ENCODE measurements around the gene ERVFRD-1.
"Not testable (repeated sequence)": the region's sequence is repeated elsewhere in the genome, so short reads cannot be mapped to it uniquely, and the experiment has no call there.

Gene ERVFRD-1

DNA sequence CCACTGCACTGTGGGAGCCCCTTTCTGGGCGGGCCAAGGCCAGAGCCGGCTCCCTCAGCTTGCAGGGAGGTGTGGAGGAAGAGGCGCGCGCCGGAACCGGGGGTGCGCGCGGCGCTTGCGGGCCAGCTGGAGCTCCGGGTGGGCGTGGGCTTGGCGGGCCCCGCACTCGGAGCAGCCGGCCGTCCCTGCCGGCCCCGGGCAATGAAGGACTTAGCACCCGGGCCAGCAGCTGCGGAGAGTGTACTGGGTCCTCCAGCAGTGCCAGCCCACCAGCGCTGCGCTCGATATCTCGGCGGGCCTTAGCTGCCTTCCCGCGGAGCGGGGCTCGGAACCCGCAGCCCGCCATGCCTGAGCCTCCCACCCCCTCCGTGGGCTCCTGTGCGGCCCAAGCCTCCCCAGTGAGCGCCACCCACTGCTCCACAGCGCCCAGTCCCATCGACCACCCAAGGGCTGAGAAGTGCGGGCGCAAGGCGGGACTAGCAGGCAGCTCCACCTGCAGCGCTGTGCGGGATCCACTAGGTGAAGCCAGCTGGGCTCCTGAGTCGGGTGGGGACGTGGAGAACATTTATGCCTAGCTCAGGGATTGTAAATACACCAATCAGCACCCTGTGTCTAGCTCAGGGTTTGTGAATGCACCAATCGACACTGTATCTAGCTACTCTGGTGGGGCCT lies 24.2 kb downstream of the ERVFRD-1 start:
- DNase-seq, result not testable (repeated sequence)

DNA sequence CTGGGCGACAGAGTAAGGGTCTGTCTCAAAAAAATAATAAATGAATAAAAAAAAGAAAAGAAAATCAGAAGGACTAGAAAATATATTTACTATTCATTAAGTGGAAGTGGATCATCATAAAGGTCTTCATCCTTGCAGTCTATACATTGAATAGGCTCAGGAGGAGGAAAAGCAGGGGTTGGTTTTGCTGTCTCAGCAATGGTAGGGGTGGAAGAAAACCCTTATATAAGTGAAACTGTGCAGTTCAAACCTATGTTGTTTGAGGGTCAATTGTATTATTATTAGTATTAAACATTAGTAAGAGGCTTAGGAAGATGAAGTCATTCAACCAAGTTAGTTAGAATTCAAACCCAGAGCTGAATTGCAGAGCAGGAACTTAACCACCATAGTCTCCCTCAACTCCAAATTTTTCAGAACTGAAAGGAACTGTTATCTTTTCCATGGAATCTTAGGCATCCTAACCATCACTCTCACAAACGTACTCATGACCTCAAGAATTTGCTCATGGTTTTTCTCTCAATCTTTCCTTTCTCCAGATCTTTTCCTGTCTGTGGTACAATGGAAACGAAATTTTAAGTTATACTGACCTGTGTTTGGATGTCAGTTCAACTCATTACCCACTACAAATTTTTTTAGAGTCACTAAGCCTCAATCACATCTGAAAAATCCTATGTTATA lies 25.6 kb downstream of the ERVFRD-1 start:
- DNase-seq, result no peak

GRCh38 chr6:11083956-11084355 lies 27.6 kb downstream of the ERVFRD-1 start:
- no peak for DNase-seq

GRCh38 chr6:11083491-11083890 lies 28.0 kb downstream of the ERVFRD-1 start:
- DNase-seq, result no peak

DNA sequence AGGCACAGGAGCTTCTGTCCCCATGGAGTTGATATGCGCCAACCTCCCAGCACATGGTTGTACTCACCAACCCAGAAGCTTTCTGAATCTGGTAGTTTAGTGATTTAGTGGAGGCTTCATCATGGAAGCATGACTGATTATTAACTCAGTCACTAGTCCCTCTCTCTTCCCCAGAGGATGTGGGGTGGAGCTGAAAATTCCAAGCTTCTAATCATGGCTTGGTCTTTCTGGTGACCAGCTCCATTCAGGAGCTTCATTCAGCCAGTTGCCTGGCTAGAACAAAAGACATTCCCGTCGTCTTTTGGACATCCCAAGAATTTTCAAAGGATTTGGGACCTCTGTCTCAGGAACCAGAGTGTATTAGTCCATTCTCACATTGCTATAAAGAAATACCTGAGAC lies 31.2 kb downstream of the ERVFRD-1 start:
- DNase-seq, result no peak

GRCh38 chr6:11078266-11078665 lies 33.3 kb downstream of the ERVFRD-1 start:
- no peak for DNase-seq

DNA sequence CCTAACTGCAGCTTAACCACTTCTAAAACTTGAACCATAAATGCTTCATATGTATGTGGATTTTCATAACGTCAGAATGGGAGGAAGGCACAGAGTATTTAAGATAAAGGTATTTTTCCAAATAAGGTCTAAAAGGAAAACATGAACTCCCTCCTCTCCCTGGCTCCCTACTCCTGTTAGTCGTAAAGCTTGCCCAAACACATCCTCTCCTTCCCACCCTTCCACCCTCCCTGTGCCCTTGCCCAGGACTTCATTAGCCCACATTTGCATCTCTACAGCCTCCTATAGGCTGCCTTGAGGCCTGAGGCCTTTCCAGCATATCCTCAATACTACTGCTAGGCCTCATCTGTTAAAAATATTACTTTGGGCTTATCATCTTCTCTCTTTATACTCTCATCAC lies 35.0 kb downstream of the ERVFRD-1 start:
- no peak for DNase-seq

- DNase-seq, result no peak
Observed at GRCh38 chr6:11072101-11072500, 39.4 kb downstream of the ERVFRD-1 start.

- DNase-seq, result no peak
Observed at GRCh38 chr6:11069760-11070159, 41.8 kb downstream of the ERVFRD-1 start.

DNA sequence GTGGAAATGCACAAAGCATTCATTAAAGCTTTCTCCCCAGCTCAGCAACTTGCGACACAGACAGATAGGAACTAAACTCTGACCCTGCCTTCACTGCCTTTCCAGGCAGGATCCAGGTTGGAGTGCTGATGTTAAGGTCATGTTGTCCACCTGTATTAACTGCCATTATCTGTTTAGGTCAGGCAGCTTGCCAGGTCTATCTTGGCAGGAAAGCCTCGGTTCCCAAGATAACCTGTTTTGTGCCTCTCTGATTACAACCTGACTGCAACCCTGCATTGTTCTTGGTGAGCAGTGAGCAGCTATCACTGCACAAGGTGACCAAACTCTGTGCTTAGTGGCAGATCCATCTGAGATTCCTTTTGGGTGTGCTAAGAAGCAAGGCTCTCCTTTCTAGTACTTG lies 44.2 kb downstream of the ERVFRD-1 start:
- DNase-seq, result no peak

DNA sequence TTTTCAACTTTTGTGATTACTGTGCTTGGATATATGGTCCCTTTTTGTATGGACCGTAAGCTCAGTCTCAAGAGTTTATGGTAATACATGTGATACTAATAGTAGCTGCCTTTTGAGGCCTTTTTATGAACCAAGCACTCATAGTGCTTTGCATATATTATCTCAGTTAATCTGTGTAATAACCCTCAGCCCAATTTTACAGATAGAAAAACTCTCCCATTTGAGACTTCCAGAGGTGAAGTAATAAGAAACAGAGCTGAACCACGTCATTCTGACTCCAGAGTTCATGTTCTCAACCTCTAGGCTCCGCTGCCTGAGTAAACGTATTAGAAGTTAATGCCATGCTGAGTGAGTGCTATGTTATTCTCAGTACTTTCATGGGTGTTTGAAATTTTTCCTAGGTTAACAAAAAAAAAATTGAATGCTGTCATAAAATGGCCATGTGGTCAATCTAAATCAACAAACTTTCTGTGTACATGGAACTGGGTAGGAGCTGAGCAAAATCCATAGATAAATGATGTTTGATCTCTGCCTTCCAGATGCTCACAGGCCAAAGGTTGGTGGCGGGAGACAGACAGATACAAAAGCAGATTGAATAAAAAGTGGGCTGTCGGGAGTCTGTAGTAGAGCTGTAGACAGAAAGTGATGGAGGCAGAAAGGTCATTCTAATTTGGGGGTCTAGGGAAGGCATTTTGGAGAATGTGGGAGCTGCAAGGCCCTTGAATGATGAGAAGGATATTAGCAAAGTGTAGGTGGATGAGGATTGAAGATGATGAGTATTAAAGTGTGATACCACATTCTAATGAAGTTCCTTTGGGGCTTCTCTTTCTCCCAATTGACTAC lies 44.8 kb downstream of the ERVFRD-1 start:
- DNase-seq, result no peak

DNA sequence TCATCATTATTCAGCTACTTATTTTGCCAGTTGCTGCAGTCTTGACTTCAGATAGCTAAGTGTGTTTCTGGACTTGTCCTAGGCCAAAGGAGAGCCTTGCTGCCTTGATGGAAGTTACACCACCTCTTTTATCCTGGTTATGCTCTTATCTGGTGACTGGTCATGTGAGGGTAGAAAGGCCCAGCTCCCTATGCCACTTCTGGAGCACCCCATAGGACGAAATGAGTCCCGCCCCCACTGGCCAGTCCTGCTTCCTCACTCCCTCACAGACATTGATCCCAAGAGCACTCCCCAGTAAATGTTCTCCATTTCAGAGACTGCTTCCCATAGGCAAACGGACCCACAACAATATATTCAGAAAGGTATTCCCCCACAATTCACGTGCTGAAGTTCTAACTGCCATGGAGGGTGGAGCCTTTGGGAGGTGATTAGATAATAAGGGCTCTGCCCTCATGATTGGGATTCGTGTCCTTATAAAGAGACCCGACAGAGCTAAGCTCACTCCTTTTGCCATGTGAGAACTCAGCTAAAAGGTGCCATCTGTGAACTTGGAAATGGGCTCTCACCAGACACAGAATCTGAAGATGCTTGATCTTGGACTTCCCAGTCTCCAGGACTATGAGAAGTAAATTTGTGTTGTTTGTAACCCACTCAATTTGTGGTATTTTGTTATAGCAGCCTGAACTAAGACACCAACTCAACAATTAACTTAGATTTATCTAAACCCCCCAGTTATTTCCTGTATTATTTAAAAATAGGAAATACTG lies 45.9 kb downstream of the ERVFRD-1 start:
- no peak for DNase-seq

DNA sequence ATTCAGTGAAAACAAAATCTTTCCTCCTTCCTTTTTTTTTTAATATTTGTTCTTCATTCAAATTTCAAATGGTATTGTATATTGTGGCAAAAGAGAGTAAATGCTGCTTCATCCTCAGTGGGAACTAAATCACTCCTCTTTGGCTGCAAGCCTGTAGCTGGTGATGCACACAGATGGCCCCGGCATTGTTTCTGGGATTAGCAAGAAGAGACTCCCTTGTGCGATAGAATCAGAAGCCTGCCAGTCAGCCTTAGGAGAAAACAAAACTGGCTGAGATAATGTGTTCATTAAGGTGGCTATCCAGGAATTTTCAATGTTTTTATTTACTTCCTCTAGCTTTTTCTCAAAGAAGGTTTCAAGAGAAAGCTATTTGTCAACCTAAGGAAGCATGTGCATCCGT lies 46.7 kb downstream of the ERVFRD-1 start:
- DNase-seq, result no peak

DNA sequence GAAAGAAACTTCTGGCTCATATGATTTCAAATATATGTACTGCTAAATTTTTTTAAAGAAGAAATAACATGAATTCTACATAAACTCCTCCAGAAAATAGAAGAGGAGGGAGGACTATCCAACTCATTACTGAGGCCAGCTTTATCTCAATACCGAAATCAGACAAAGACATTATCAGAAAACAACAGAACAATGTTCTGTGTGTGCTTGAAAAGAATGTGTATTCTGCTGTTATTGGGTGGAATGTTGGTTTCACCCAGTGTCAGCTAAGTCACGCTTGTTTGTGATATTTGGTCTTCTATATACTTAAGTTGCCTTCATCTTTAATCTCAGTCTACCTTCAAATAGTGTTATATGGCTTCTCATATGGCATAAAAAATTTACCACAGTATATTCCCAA lies 48.8 kb downstream of the ERVFRD-1 start:
- no peak for DNase-seq

DNA sequence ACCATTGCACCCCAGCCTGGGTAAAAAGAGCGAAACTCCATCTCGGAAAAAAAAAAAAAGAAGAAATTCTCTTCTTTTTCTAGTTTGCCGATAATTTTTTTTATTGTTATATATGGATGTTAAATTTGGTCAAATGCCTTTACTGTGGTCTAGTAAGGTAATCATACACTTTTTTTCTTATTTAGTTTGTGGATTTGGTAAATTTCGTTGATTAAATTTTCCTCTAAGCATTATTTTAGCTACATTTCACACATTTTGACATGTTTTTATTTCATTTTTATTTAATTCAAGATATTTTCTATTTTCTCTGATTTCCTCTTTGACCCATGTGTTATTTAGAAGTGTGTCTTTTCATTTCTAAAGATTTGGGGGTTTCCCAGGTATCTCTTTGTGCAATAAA lies 49.4 kb downstream of the ERVFRD-1 start:
- no peak for DNase-seq

GRCh38 chr6:11058406-11058805 lies 53.1 kb downstream of the ERVFRD-1 start:
- DNase-seq, result no peak

DNA sequence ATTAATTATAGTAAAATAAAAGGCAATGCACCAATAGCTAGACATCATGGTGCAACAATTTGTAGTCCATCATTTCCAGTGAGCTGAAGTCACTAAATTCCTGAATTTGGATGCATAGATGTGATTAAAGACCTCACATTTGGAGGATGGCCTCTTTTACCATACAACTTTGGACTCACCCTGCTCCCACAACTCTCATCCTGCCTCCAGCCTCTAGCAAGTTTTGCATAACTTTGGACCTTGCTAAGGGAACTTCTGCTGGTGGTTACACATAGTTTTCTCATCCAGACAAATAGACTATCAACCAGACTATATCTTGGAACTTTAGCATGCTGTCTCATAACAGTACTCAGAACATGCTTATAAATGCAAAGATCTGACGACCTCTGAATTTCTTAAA lies 54.7 kb downstream of the ERVFRD-1 start:
- DNase-seq, result no peak

DNA sequence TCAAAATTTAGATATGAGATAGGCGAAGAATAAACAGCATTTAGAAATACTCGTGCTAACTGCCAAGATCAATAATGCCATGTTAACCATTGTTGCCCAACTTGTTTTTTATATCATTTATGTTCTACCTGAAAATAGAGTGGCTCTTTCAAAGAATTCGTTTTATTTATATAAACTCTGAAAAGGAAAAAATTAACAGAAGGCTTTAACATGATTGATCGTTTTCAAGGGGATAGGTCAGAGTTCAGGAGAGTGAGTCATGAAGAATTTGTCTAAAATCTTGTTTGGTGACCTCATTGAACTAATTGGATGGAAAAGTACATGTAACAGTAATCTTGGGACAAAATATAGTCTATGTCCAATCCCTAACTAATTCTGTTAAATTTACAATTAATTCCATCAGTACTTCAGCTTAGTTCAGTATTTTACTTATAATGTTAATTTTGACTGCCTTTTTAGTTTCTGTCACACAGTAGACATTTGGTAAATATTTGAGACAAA lies 56.3 kb downstream of the ERVFRD-1 start:
- DNase-seq, result no peak

DNA sequence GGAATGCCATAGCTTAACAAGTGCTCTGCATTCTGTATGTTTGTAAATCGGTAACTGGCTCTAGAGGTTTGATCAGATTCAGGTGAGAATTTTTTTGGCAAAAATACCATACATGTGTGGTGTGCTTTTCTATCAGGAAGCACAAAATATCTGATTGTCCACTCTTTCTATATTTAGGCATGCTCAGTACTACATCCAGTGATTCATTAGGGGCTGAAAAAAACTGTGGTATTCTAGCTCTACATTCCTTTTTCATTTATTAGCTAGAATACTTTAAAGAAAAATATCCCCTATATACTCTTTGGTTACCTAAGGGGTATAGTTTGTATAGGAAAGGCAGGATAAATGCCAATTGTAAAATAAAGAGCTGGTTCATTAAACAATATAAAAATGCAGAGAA lies 56.8 kb downstream of the ERVFRD-1 start:
- no peak for DNase-seq

DNA sequence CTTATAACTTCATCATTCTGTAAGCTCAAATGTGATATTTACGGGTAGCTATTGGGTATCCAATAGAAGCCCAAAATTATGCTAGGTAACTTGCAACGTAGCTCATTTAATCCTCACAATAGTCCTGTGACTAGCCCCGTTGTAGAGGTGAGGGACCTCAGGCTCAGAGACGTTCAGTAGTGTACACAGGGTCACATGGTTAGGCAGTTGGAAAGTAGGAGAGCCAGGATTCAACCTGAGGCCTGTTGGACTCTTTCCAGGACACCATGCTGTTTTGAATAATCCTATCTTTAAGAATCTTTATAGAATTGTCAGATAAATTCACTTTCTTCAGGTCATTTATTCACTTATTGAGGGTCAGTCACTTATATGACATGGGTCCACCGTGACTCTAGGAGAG lies 58.2 kb downstream of the ERVFRD-1 start:
- no peak for DNase-seq

Data from activated CD4-positive, alpha-beta T cell treated with anti-CD3 and anti-CD28 coated beads for 48 hours (primary cell).